Endothelial cell of umbilical vein (primary cell): ENCODE data around the gene FRMD7.

Experiments
- CTCF ChIP-seq, 2 donors: IDR thresholded peaks; 1 replicate in 1 of 2; 2 replicates in 1 of 2; pipeline ENCODE4 v1.5.1; 2011; ENCODE audit warnings: low read length in 2 of 2, mild to moderate bottlenecking in 2 of 2, moderate library complexity in 2 of 2, control low read depth in 1 of 2, inconsistent platforms in 1 of 2, low read depth in 1 of 2; ENCODE audit not compliant: insufficient read depth in 1 of 2; ENCODE audit errors: extremely low read depth in 1 of 2
- EZH2 ChIP-seq: IDR thresholded peaks from 2 replicates; pipeline ENCODE4 v1.6.1; 2012; ENCODE audit warnings: borderline replicate concordance, low read depth, mild to moderate bottlenecking, moderate library complexity, low read length, inconsistent platforms; ENCODE audit not compliant: severe bottlenecking
- FOS ChIP-seq: IDR thresholded peaks from 2 replicates; pipeline ENCODE4 v1.6.1; 2011; ENCODE audit warnings: mild to moderate bottlenecking, low read length, moderate library complexity, borderline replicate concordance; ENCODE audit not compliant: insufficient read depth
- GATA2 ChIP-seq: IDR thresholded peaks from 2 replicates; pipeline ENCODE4 v1.7.0; 2011; ENCODE audit warnings: low read depth, mild to moderate bottlenecking, moderate library complexity, mixed read lengths, low read length; ENCODE audit not compliant: insufficient read length, insufficient read depth
- POLR2A ChIP-seq: IDR thresholded peaks from 2 replicates; pipeline ENCODE4 v1.6.1; 2012; ENCODE audit warnings: low read depth, mild to moderate bottlenecking, control low read depth, low read length
- POLR2AphosphoS5 ChIP-seq: IDR thresholded peaks from 2 replicates; pipeline ENCODE4 v1.6.1; 2012; ENCODE audit warnings: low read depth, mild to moderate bottlenecking, control low read depth, low read length, moderate library complexity; ENCODE audit not compliant: insufficient read depth
- TF ChIP-seq, protein P1 (sequence below): IDR thresholded peaks from 2 replicates; pipeline ENCODE4 v1.6.1; 2011; ENCODE audit not compliant: insufficient read depth, insufficient read length

DNA sequence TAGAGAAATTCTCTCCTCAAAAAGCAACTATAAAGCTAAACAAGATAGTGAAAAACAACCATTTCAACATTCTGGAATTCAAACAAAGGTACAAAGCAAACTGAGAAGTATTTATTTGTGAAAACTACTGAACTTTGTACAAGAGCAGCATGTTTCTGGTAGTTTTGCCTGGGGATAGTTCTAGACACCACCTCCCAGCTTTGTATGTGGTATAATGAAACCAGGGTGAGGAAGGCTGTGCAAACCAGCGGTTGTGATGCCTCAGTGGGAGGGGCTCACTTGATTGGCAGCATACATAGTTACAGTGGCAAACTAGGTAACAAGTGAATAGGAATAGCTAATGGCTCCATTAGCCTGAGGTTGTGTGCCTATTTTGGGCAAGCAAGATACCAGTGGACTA lies 18.6 kb upstream of the FRMD7 start:
- TF ChIP-seq POLR2A (no peak), CTCF (IDR thresholded peaks at IDR 0.05; ENCODE audit: extremely low read depth in 1 of 2, insufficient read depth in 1 of 2, low read depth in 1 of 2, low read length in 2 of 2) (no peak), GATA2 (no peak), POLR2AphosphoS5 (no peak), FOS (no peak), EZH2 (no peak)
- TF ChIP-seq, protein P1, sequence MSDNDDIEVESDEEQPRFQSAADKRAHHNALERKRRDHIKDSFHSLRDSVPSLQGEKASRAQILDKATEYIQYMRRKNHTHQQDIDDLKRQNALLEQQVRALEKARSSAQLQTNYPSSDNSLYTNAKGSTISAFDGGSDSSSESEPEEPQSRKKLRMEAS, result no peak
